ENCODE data around the gene ALK.

ALK gene

GRCh38 chr2:29332540-29332939, 588.8 kb downstream of the ALK start:
- H3K4me2 ChIP-seq (ENCODE audit: low read length): no peak overlapping the region
- no peak overlapping the region for H3K9ac ChIP-seq (ENCODE audit: low read length)
- no peaks in the 10 kb centered on the region for H3K36me3 ChIP-seq (ENCODE audit: insufficient read depth, low read length)
- H3K27me3 ChIP-seq (ENCODE audit: insufficient read depth, low read length): no peaks in the 10 kb centered on the region
- H3F3A ChIP-seq (ENCODE audit: insufficient read depth, low read length): no peaks in the 10 kb centered on the region
- H4K20me1 ChIP-seq (ENCODE audit: insufficient read depth, low read length): no peaks in the 10 kb centered on the region
- H3K9me3 ChIP-seq (ENCODE audit: low read length): no peaks in the 10 kb centered on the region
- TF ChIP-seq EZH2 (IDR thresholded peaks at IDR 0.05; ENCODE audit: borderline replicate concordance, low read length) (no peak), CTCF (IDR thresholded peaks at IDR 0.05; ENCODE audit: low read length) (no peak)
- no peak overlapping the region for H3K4me3 ChIP-seq (ENCODE audit: low read depth, low read length, poor library complexity, severe bottlenecking)
- H3K79me2 ChIP-seq (ENCODE audit: insufficient read depth, low read length): no peaks in the 10 kb centered on the region
- H2AFZ ChIP-seq (ENCODE audit: low read length): no peak overlapping the region
- H3K9me2 ChIP-seq (ENCODE audit: low read depth, low read length): no peaks in the 10 kb centered on the region
- H3K4me1 ChIP-seq (ENCODE audit: insufficient read depth, low read length, severe bottlenecking): no peaks in the 10 kb centered on the region
- no peak overlapping the region for H3K27ac ChIP-seq (ENCODE audit: low read depth, low read length, poor library complexity, severe bottlenecking)

GRCh38 chr2:29329899-29330298, 591.5 kb downstream of the ALK start:
- TF ChIP-seq EZH2 (IDR thresholded peaks at IDR 0.05; ENCODE audit: borderline replicate concordance, low read length) (no peak), CTCF (IDR thresholded peaks at IDR 0.05; ENCODE audit: low read length) (no peak)

GRCh38 chr2:29326926-29327325, 594.5 kb downstream of the ALK start:
- Histone ChIP-seq H3K4me3 (ENCODE audit: low read depth, low read length, poor library complexity, severe bottlenecking) (no peak overlapping the region), H3K9ac (ENCODE audit: low read length) (no peak overlapping the region), H3K27ac (ENCODE audit: low read depth, low read length, poor library complexity, severe bottlenecking) (no peak overlapping the region), H3K79me2 (ENCODE audit: insufficient read depth, low read length) (no peaks in the 10 kb centered on the region), H3K4me2 (ENCODE audit: low read length) (no peak overlapping the region), H3K9me3 (ENCODE audit: low read length) (no peaks in the 10 kb centered on the region), H3K27me3 (ENCODE audit: insufficient read depth, low read length) (no peaks in the 10 kb centered on the region), H3K9me2 (ENCODE audit: low read depth, low read length) (no peaks in the 10 kb centered on the region), H4K20me1 (ENCODE audit: insufficient read depth, low read length) (no peaks in the 10 kb centered on the region), H3K4me1 (ENCODE audit: insufficient read depth, low read length, severe bottlenecking) (no peaks in the 10 kb centered on the region), H2AFZ (ENCODE audit: low read length) (no peak overlapping the region), H3F3A (ENCODE audit: insufficient read depth, low read length) (no peaks in the 10 kb centered on the region), H3K36me3 (ENCODE audit: insufficient read depth, low read length) (no peaks in the 10 kb centered on the region)
- TF ChIP-seq CTCF (IDR thresholded peaks at IDR 0.05; ENCODE audit: low read length): no peak
- TF ChIP-seq EZH2 (IDR thresholded peaks at IDR 0.05; ENCODE audit: borderline replicate concordance, low read length): no peak

More at GRCh38 chr2:29329899-29330298, 591.5 kb downstream of the ALK start:
- H3K27ac ChIP-seq (ENCODE audit: low read depth, low read length, poor library complexity, severe bottlenecking): no peak overlapping the region
- no peak overlapping the region for H3K4me3 ChIP-seq (ENCODE audit: low read depth, low read length, poor library complexity, severe bottlenecking)
- no peak overlapping the region for H3K4me2 ChIP-seq (ENCODE audit: low read length)
- H4K20me1 ChIP-seq (ENCODE audit: insufficient read depth, low read length): no peaks in the 10 kb centered on the region
- no peaks in the 10 kb centered on the region for H3K4me1 ChIP-seq (ENCODE audit: insufficient read depth, low read length, severe bottlenecking)
- no peak overlapping the region for H3K9ac ChIP-seq (ENCODE audit: low read length)
- no peaks in the 10 kb centered on the region for H3F3A ChIP-seq (ENCODE audit: insufficient read depth, low read length)
- no peaks in the 10 kb centered on the region for H3K36me3 ChIP-seq (ENCODE audit: insufficient read depth, low read length)
- no peaks in the 10 kb centered on the region for H3K9me2 ChIP-seq (ENCODE audit: low read depth, low read length)
- no peaks in the 10 kb centered on the region for H3K9me3 ChIP-seq (ENCODE audit: low read length)
- H3K27me3 ChIP-seq (ENCODE audit: insufficient read depth, low read length): no peaks in the 10 kb centered on the region
- no peaks in the 10 kb centered on the region for H3K79me2 ChIP-seq (ENCODE audit: insufficient read depth, low read length)
- H2AFZ ChIP-seq (ENCODE audit: low read length): no peak overlapping the region
